H1 (cell line): ENCODE data around the gene ZNF140. TPM values are rescaled to one million over a fixed set of nuclear protein-coding genes. Genes with fewer than 3 reads are reported as not detected.
A peak's percentile ranks its signal among the peaks of the same experiment; 100 is the strongest.

Source experiments
- CTCF ChIA-PET: fragments of 300-600 bp; sonication (Branson Sonifier 250); formaldehyde crosslinking; loops from one replicate; lab custom pipeline; 2021; ENCODE audit not compliant: partially characterized antibody; lab: Charles Lee
- POLR2A ChIA-PET: fragments of 300-600 bp; sonication (Branson Sonifier 250); formaldehyde crosslinking; loops from one replicate; lab custom pipeline; 2021; ENCODE audit warnings: inconsistent platforms; ENCODE audit not compliant: partially characterized antibody; lab: Charles Lee
- DNase-seq, 2 experiments: peaks; one replicate each; pipeline versions ENCODE4 v3.0.0 to v3.0.0-alpha.2; 2010 to 2022; ENCODE audit warnings: low spot score in 2 of 2, low read depth in 1 of 2, mixed read lengths in 1 of 2
- FAIRE-seq: peaks from 2 replicates; lab custom pipeline; 2011; peaks lifted over from hg19 to GRCh38; lab: Jason Lieb, UNC
- H2AFZ ChIP-seq: 2 replicates; pipeline ENCODE4 v1.8.1; 2012; ENCODE audit warnings: low read length, inconsistent platforms
- H2AK5ac ChIP-seq: 2 replicates; pipeline ENCODE4 v1.6.1; 2013; ENCODE audit warnings: low read depth, low read length
- H2BK120ac ChIP-seq: replicated peaks from 2 replicates; pipeline ENCODE3; 2013; ENCODE audit warnings: low read depth, low read length, inconsistent platforms
- H2BK12ac ChIP-seq: 2 replicates; pipeline ENCODE4 v1.6.1; 2013; ENCODE audit warnings: low read depth, low read length
- H2BK15ac ChIP-seq: 2 replicates; pipeline ENCODE4 v1.6.1; 2013; ENCODE audit warnings: low read length
- H2BK20ac ChIP-seq: 2 replicates; pipeline ENCODE4 v1.6.1; 2013; ENCODE audit warnings: low read length
- H2BK5ac ChIP-seq: 2 replicates; pipeline ENCODE4 v1.6.1; 2013; ENCODE audit warnings: low read depth, low read length
- H3K14ac ChIP-seq: 2 replicates; pipeline ENCODE4 v1.6.1; 2013; ENCODE audit warnings: inconsistent platforms; ENCODE audit not compliant: insufficient read length
- H3K18ac ChIP-seq: 2 replicates; pipeline ENCODE4 v1.6.1; 2013; ENCODE audit warnings: low read length; ENCODE audit errors: extremely low read depth
- H3K23ac ChIP-seq: 2 replicates; pipeline ENCODE4 v1.6.1; 2013; ENCODE audit warnings: inconsistent platforms; ENCODE audit not compliant: insufficient read length
- H3K23me2 ChIP-seq: 2 replicates; pipeline ENCODE4 v1.6.1; 2013; ENCODE audit warnings: low read depth, low read length
- H3K27ac ChIP-seq: 2 replicates; pipeline ENCODE4 v1.6.1; 2011; ENCODE audit warnings: low read depth, low read length, inconsistent platforms
- H3K27me3 ChIP-seq, 4 experiments: replicated peaks in 1 of 4; 1 replicate in 1 of 4; 2 replicates in 3 of 4; pipeline versions ENCODE4 v1.6.1 to v1.8.1; 2011 to 2013; ENCODE audit warnings: low read length in 3 of 4, mild to moderate bottlenecking in 3 of 4, inconsistent platforms in 2 of 4, mixed read lengths in 2 of 4, moderate library complexity in 1 of 4; ENCODE audit not compliant: control insufficient read depth in 3 of 4, insufficient read depth in 3 of 4; ENCODE audit errors: extremely low read depth in 1 of 4
- H3K36me3 ChIP-seq, 4 experiments: 2 replicates each; pipeline versions ENCODE4 v1.6.1 to v1.8.1; 2011 to 2013; ENCODE audit warnings: mild to moderate bottlenecking in 4 of 4, low read length in 3 of 4, moderate library complexity in 2 of 4, control low read depth in 1 of 4, inconsistent platforms in 1 of 4; ENCODE audit not compliant: insufficient read depth in 4 of 4, control insufficient read depth in 2 of 4
- H3K4ac ChIP-seq: replicated peaks from 2 replicates; pipeline ENCODE3; 2013; ENCODE audit warnings: low read length, low read depth, mixed read lengths, inconsistent platforms; ENCODE audit not compliant: insufficient read length
- H3K4me1 ChIP-seq, 4 experiments: replicated peaks in 1 of 4; 1 replicate in 1 of 4; 2 replicates in 3 of 4; pipeline versions ENCODE4 v1.6.1 to v1.8.1; 2011 to 2013; ENCODE audit warnings: low read length in 3 of 4, inconsistent platforms in 2 of 4, mixed read lengths in 1 of 4; ENCODE audit not compliant: insufficient read depth in 4 of 4, control insufficient read depth in 3 of 4
- H3K4me2 ChIP-seq, 2 experiments: 2 replicates each; pipeline versions ENCODE4 v1.6.1 to v1.8.1; 2011 to 2013; ENCODE audit warnings: low read depth in 2 of 2, low read length in 2 of 2, control low read depth in 1 of 2, inconsistent platforms in 1 of 2, mild to moderate bottlenecking in 1 of 2; ENCODE audit not compliant: insufficient read depth in 1 of 2
- H3K4me3 ChIP-seq, 4 experiments: fragments of 200-600, 300-600 bp in 1 of 4; sonication (generic), shearing (Covaris generic), sonication (Bioruptor Twin) in 1 of 4; 2 replicates each; pipeline versions ENCODE4 v1.5.1 to v1.8.1; 2011 to 2016; ENCODE audit warnings: low read length in 4 of 4, low read depth in 3 of 4, control low read depth in 2 of 4, inconsistent platforms in 2 of 4, mild to moderate bottlenecking in 2 of 4, mixed read lengths in 1 of 4, moderate library complexity in 1 of 4; ENCODE audit not compliant: insufficient read depth in 2 of 4; ENCODE audit errors: extremely low read depth in 1 of 4
- H3K56ac ChIP-seq: replicated peaks from 2 replicates; pipeline ENCODE3; 2013; ENCODE audit warnings: low read depth, mild to moderate bottlenecking, mixed read lengths, low read length, inconsistent platforms; ENCODE audit not compliant: insufficient read length
- H3K79me1 ChIP-seq: 2 replicates; pipeline ENCODE4 v1.6.1; 2013; ENCODE audit warnings: low read depth, low read length, control low read depth
- H3K79me2 ChIP-seq, 2 experiments: 2 replicates each; pipeline versions ENCODE4 v1.6.1 to v1.8.1; 2012 to 2013; ENCODE audit warnings: low read length in 2 of 2, mild to moderate bottlenecking in 2 of 2, inconsistent platforms in 1 of 2; ENCODE audit not compliant: insufficient read depth in 2 of 2, control insufficient read depth in 1 of 2
- H3K9ac ChIP-seq, 4 experiments: replicated peaks in 1 of 4; 1 replicate in 1 of 4; 2 replicates in 3 of 4; pipeline versions ENCODE4 v1.6.1 to v1.8.1; 2011 to 2013; ENCODE audit warnings: low read depth in 3 of 4, low read length in 3 of 4, control low read depth in 2 of 4, mild to moderate bottlenecking in 2 of 4, moderate library complexity in 2 of 4, inconsistent platforms in 1 of 4; ENCODE audit errors: extremely low read depth in 1 of 4
- H3K9me3 ChIP-seq, 2 experiments: 2 replicates each; pipeline versions ENCODE4 v1.6.1 to v1.8.1; 2012 to 2013; ENCODE audit warnings: mild to moderate bottlenecking in 2 of 2, moderate library complexity in 2 of 2, control low read depth in 1 of 2, inconsistent platforms in 1 of 2, low read depth in 1 of 2, low read length in 1 of 2, mixed read lengths in 1 of 2; ENCODE audit not compliant: insufficient read depth in 2 of 2
- H4K20me1 ChIP-seq, 2 experiments: replicated peaks in 1 of 2; 2 replicates each; pipeline versions ENCODE3 to v1.8.1; 2011 to 2013; ENCODE audit warnings: inconsistent platforms in 2 of 2, low read length in 2 of 2, mild to moderate bottlenecking in 1 of 2; ENCODE audit not compliant: insufficient read depth in 2 of 2, control insufficient read depth in 1 of 2
- H4K5ac ChIP-seq: 2 replicates; pipeline ENCODE4 v1.6.1; 2013; ENCODE audit warnings: low read length, low read depth, mixed read lengths, inconsistent platforms; ENCODE audit not compliant: insufficient read length
- H4K8ac ChIP-seq: 2 replicates; pipeline ENCODE4 v1.8.0; 2013; ENCODE audit warnings: mild to moderate bottlenecking, moderate library complexity, low read length, inconsistent platforms; ENCODE audit not compliant: insufficient read depth; ENCODE audit errors: extremely low read depth
- H4K91ac ChIP-seq: replicated peaks from 2 replicates; pipeline ENCODE3; 2013; ENCODE audit warnings: low read length, mixed read lengths, inconsistent platforms; ENCODE audit not compliant: insufficient read length
- HDAC2 ChIP-seq, 2 experiments: fragments of 300-600 bp in 1 of 2; sonication (generic) in 1 of 2; IDR thresholded peaks; 2 replicates each; pipeline ENCODE4 v1.6.1; 2011 to 2012; ENCODE audit warnings: low read depth in 2 of 2, low read length in 2 of 2, mild to moderate bottlenecking in 2 of 2, moderate library complexity in 2 of 2, borderline replicate concordance in 1 of 2, inconsistent platforms in 1 of 2
- POLR2A ChIP-seq, 2 experiments: IDR thresholded peaks; 1 replicate in 1 of 2; 2 replicates in 1 of 2; pipeline ENCODE4 v1.6.1; 2011; ENCODE audit warnings: low read depth in 2 of 2, low read length in 2 of 2, mild to moderate bottlenecking in 2 of 2; ENCODE audit errors: control extremely low read depth in 1 of 2
- RBBP5 ChIP-seq: IDR thresholded peaks from 2 replicates; pipeline ENCODE4 v1.7.1; 2012; ENCODE audit warnings: low read depth, mild to moderate bottlenecking, inconsistent platforms, low read length, moderate library complexity, borderline replicate concordance
- TBP ChIP-seq: IDR thresholded peaks from 2 replicates; pipeline ENCODE4 v1.6.1; 2011; ENCODE audit warnings: low read depth, low read length, improper control_type of control experiment
- WGBS, 2 experiments: shearing (Covaris generic) in 1 of 2; methylation state at CpG; one replicate each; pipeline versions ENCODE4 v1.1.6 to v1.1.7; 2013 to 2015; ENCODE audit warnings: low lambda C conversion rate in 2 of 2, mixed read lengths in 2 of 2, inconsistent platforms in 1 of 2, low coverage in 1 of 2, missing lambda C conversion rate in 1 of 2; ENCODE audit not compliant: insufficient replicate concordance in 2 of 2, insufficient coverage in 1 of 2, insufficient read length in 1 of 2; ENCODE audit errors: extremely low coverage in 1 of 2, missing lambda C conversion rate in 1 of 2; 5-methylcytosine and 5-hydroxymethylcytosine counted together
- polyA plus RNA-seq, 7 experiments: library from polyadenylated mRNA; depleted of rRNA in 3 of 7; stranded (reverse) in 5 of 7; unstranded in 2 of 7; fragments of >200 nt in 5 of 7; fragments of 200-250 nt in 2 of 7; gene quantifications; 1 replicate in 5 of 7; 2 replicates in 1 of 7; 4 replicates in 1 of 7; pipeline versions ENCODE4 v1.2.1 to v1.2.3, GENCODE V29; 2011 to 2013; ENCODE audit warnings: missing spikeins in 2 of 7, mixed read lengths in 2 of 7
- total RNA-seq: library from RNA; stranded (reverse); fragmentation: NEBNext Ultra II Directional; extraction: Animal tissue kit (Norgen Biotek cat#: 25700); gene quantifications from 2 replicates; pipeline ENCODE4 v1.2.1, GENCODE V29; 2021

The ZNF140 gene
- total and polyA plus RNA-seq, 2 of the 8 experiments (the other 6 are each of a cell fraction or from before 2014, with no cell fraction given) = 7.5 to 14.3 TPM

- H3K56ac ChIP-seq = peak overlapping the region; percentile 22
- H3K4me2 ChIP-seq = peak overlapping the region; percentile 73 to 87
- DNase-seq = no peak
- WGBS, 2 experiments = 31% methylated on average over 17 of the region's 17 CpGs; no CpG with 5 or more reads in 1 of the 2 experiments
- peaks cover 0 to 45% (median 29%) of the 10 kb centered on the region in 4 experiments; a peak in 7 of 8 replicates for H3K36me3 ChIP-seq
- TF ChIP-seq TBP (no peak), POLR2A (IDR thresholded peaks at IDR 0.05; ENCODE audit: control extremely low read depth in 1 of 2, low read depth in 2 of 2, low read length in 2 of 2) (peak in 1 of 2 experiments; percentile 2; a peak in 1 of 3 replicates), HDAC2 (IDR thresholded peaks at IDR 0.05; ENCODE audit: borderline replicate concordance in 1 of 2, low read depth in 2 of 2, low read length in 2 of 2) (no peak), RBBP5 (no peak)
- TF ChIP-seq, all 59 proteins: peak for 1
- Histone ChIP-seq H2AFZ (peak overlapping the region; percentile 92; the same call in 1 of the 2 replicates), H2BK5ac (peak overlapping the region; percentile 87), H3K9me3 (peaks cover 53 to 57% of the 10 kb centered on the region in 2 experiments), H4K8ac (peak overlapping the region; percentile 98; the same call in 1 of the 2 replicates), H3K27me3 (no peaks in the 10 kb centered on the region), H4K91ac (no peak overlapping the region), H2BK15ac (no peak overlapping the region), H3K4me1 (no peaks in the 10 kb centered on the region), H3K4ac (no peak overlapping the region), H2AK5ac (no peak overlapping the region), H3K27ac (peak overlapping the region; percentile 97), H2BK20ac (no peak overlapping the region), H3K14ac (no peak overlapping the region), H3K79me2 (peaks cover 0 to 12% of the 10 kb centered on the region in 2 experiments; a peak in 2 of 4 replicates), H4K5ac (no peak overlapping the region), H3K4me3 (peak overlapping the region; percentile 89 to 100 (median 94)), H2BK120ac (no peak overlapping the region), H3K79me1 (no peaks in the 10 kb centered on the region; the same call in 1 of the 2 replicates), H3K23ac (no peak overlapping the region), H3K9ac (peak overlapping the region; percentile 80 to 94 (median 88)), H4K20me1 (no peaks in the 10 kb centered on the region), H2BK12ac (no peak overlapping the region), H3K18ac (no peak overlapping the region), H3K23me2 (peaks cover 3% of the 10 kb centered on the region; the same call in 1 of the 2 replicates)
- no peak for FAIRE-seq
- CTCF ChIA-PET = interaction anchor here (1.3 kb wide), 1 partner anchor 100 kb away, joined by 7 read pairs; the partner anchor contains the start of gene ZNF268
- POLR2A ChIA-PET = interaction anchor here (1.0 to 2.4 kb wide), 9 partner anchors 16 to 100 kb away, joined by 3 to 24 read pairs (median 6); partner anchors contain the start of genes ZNF26, ZNF268 and ZNF84
Measured at GRCh38 chr12:133081159-133081780, 547 bp downstream of the ZNF140 start.
